DND-41 (cell line): ENCODE measurements around the gene CELSR1.

ENCODE experiments used
- ATAC-seq: fragments of 200-7000 bp; cut with Tn5 transposase; 3 replicates; pipeline ENCODE4 v1.9.1; 2021; ENCODE audit warnings: low read depth; ENCODE audit not compliant: insufficient read depth
- DNase-seq: peaks from one replicate; pipeline ENCODE4 v3.0.0-alpha.2; 2020
- H2AFZ ChIP-seq: 2 replicates; pipeline ENCODE4 v1.6.0; 2012; ENCODE audit warnings: low read depth, low read length
- H3K27ac ChIP-seq: 2 replicates; pipeline ENCODE4 v1.5.1; 2012; ENCODE audit warnings: low read length, inconsistent platforms
- H3K27me3 ChIP-seq: fragments of 200-600 bp; sonication (generic); 2 replicates; pipeline ENCODE4 v1.6.0; 2012; ENCODE audit warnings: low read length, mild to moderate bottlenecking, inconsistent platforms; ENCODE audit not compliant: insufficient read depth, poor library complexity
- H3K36me3 ChIP-seq: 2 replicates; pipeline ENCODE4 v1.5.1; 2012; ENCODE audit warnings: low read length, inconsistent platforms; ENCODE audit not compliant: insufficient read depth
- H3K4me1 ChIP-seq: 2 replicates; pipeline ENCODE4 v1.5.1; 2012; ENCODE audit warnings: mild to moderate bottlenecking, low read length; ENCODE audit not compliant: insufficient read depth
- H3K4me2 ChIP-seq: 2 replicates; pipeline ENCODE4 v1.6.0; 2012; ENCODE audit warnings: mild to moderate bottlenecking, moderate library complexity, low read length, inconsistent platforms; ENCODE audit not compliant: insufficient read depth
- H3K4me3 ChIP-seq, 2 experiments: fragments of 200-600 bp in 1 of 2; shearing (Covaris generic) in 1 of 2; 2 replicates each; pipeline ENCODE4 v1.5.1; 2012 to 2016; ENCODE audit warnings: inconsistent platforms in 2 of 2, low read length in 2 of 2, mild to moderate bottlenecking in 2 of 2, low read depth in 1 of 2, moderate library complexity in 1 of 2
- H3K79me2 ChIP-seq: 2 replicates; pipeline ENCODE4 v1.6.0; 2012; ENCODE audit warnings: low read length, inconsistent platforms; ENCODE audit not compliant: insufficient read depth
- H3K9ac ChIP-seq: 2 replicates; pipeline ENCODE4 v1.6.0; 2012; ENCODE audit warnings: low read depth, mild to moderate bottlenecking, inconsistent platforms, low read length, moderate library complexity
- H3K9me3 ChIP-seq: 2 replicates; pipeline ENCODE4 v1.5.1; 2012; ENCODE audit warnings: low read length, moderate library complexity, mild to moderate bottlenecking, inconsistent platforms; ENCODE audit not compliant: insufficient read depth, severe bottlenecking
- H4K20me1 ChIP-seq: 2 replicates; pipeline ENCODE4 v1.6.0; 2012; ENCODE audit warnings: low read length; ENCODE audit not compliant: insufficient read depth
- EZH2 ChIP-seq: IDR thresholded peaks from 3 replicates; pipeline ENCODE4 v1.6.1; 2012; ENCODE audit warnings: borderline replicate concordance, low read depth, mild to moderate bottlenecking, moderate library complexity, low read length, inconsistent platforms; ENCODE audit not compliant: severe bottlenecking
- TF ChIP-seq, protein P1 (sequence below): IDR thresholded peaks from 2 replicates; pipeline ENCODE4 v1.5.1; 2012; ENCODE audit warnings: borderline replicate concordance, low read length, moderate library complexity, mild to moderate bottlenecking; ENCODE audit not compliant: poor library complexity, severe bottlenecking; ENCODE audit errors: extremely low read depth

CELSR1 gene

DNA sequence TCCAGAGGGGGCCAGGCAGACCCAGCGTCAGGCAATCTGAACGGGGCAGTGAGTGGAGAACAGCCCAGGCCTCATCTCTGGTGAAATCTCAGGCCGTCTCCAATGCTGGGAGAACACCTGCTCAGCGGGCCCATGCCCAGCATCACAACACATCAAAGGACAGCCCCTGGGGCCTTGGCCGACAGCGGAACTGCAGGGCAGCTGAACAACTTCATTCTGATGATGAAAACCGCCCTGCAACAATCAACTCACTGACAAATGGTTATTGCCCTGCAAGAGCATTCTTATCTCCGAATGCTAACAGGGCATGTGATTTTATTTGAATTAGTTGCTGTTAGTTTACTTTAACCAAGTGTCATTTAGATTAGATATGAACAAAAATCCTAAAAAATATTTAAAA lies 14.6 kb downstream of the CELSR1 start:
- no peak for TF ChIP-seq EZH2
- TF ChIP-seq, protein P1, sequence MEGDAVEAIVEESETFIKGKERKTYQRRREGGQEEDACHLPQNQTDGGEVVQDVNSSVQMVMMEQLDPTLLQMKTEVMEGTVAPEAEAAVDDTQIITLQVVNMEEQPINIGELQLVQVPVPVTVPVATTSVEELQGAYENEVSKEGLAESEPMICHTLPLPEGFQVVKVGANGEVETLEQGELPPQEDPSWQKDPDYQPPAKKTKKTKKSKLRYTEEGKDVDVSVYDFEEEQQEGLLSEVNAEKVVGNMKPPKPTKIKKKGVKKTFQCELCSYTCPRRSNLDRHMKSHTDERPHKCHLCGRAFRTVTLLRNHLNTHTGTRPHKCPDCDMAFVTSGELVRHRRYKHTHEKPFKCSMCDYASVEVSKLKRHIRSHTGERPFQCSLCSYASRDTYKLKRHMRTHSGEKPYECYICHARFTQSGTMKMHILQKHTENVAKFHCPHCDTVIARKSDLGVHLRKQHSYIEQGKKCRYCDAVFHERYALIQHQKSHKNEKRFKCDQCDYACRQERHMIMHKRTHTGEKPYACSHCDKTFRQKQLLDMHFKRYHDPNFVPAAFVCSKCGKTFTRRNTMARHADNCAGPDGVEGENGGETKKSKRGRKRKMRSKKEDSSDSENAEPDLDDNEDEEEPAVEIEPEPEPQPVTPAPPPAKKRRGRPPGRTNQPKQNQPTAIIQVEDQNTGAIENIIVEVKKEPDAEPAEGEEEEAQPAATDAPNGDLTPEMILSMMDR = no peak
- ATAC-seq = no peak

DNA sequence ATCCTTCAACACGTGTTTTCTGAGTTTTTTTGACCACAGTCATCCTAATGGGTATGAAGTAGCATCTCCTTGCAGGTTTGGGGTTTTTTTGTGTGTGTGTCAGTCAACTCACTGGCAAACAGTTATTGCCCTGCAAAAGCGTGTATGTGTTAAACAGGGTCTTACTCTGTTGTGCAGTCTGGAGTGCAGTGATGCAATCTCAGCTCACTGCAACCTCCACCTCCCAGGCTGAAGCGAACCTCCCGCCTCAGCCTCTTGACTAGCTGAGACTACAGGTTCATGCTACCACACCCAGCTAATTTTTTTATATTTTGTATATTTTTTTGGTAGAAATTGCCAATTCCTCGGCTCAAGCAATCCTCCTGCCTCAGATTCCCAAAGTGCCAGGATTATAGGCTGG lies 15.4 kb downstream of the CELSR1 start:
- no peaks in the 10 kb centered on the region for H3K27me3 ChIP-seq
- H4K20me1 ChIP-seq = no peaks in the 10 kb centered on the region; the same call in 1 of the 2 replicates
- H3K4me1 ChIP-seq = no peaks in the 10 kb centered on the region
- no peak overlapping the region for H3K9ac ChIP-seq
- no peak overlapping the region for H2AFZ ChIP-seq
- TF ChIP-seq, protein P1 = no peak
- TF ChIP-seq EZH2 = no peak
- H3K27ac ChIP-seq = no peak overlapping the region
- no peaks in the 10 kb centered on the region for H3K79me2 ChIP-seq
- no peaks in the 10 kb centered on the region for H3K9me3 ChIP-seq
- no peak overlapping the region for H3K4me2 ChIP-seq
- no peak for ATAC-seq
- H3K4me3 ChIP-seq = no peak overlapping the region
- DNase-seq = no peak
- no peaks in the 10 kb centered on the region for H3K36me3 ChIP-seq

More for the DNA sequence above, 14.6 kb downstream of the CELSR1 start:
- no peak overlapping the region for H3K4me2 ChIP-seq
- H3K4me1 ChIP-seq = no peaks in the 10 kb centered on the region
- no peaks in the 10 kb centered on the region; the same call in 1 of the 2 replicates for H4K20me1 ChIP-seq
- H3K9me3 ChIP-seq = no peaks in the 10 kb centered on the region
- H3K9ac ChIP-seq = no peak overlapping the region
- H3K27ac ChIP-seq = no peak overlapping the region
- H3K36me3 ChIP-seq = no peaks in the 10 kb centered on the region
- no peak for DNase-seq
- H3K79me2 ChIP-seq = no peaks in the 10 kb centered on the region
- H3K4me3 ChIP-seq = no peak overlapping the region
- H3K27me3 ChIP-seq = no peaks in the 10 kb centered on the region
- H2AFZ ChIP-seq = no peak overlapping the region

DNA sequence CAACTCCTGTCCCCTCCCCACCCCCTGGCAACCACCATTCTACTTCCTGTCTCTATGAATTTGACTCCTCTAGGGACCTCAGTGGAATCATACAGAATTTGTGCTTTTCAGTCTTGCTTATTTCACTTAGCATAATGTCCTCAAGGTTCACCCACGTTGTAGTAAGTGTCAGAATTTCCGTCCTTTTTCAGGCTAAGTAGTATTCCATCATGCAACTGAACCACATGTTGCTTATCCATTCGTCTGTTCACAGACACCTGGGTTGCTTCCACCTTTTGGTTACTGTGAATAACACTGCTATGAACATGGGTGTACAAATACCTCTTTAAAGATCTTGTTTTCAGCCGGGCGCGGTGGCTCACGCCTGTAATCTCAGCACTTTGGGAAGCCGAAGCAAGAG lies 16.5 kb downstream of the CELSR1 start:
- Histone ChIP-seq H2AFZ (no peak overlapping the region), H3K4me3 (no peak overlapping the region), H3K36me3 (no peaks in the 10 kb centered on the region), H3K79me2 (no peaks in the 10 kb centered on the region), H3K4me2 (no peak overlapping the region), H4K20me1 (no peaks in the 10 kb centered on the region), H3K4me1 (no peaks in the 10 kb centered on the region), H3K9ac (no peak overlapping the region), H3K27ac (no peak overlapping the region), H3K27me3 (no peaks in the 10 kb centered on the region), H3K9me3 (no peaks in the 10 kb centered on the region)
- no peak for TF ChIP-seq EZH2
- TF ChIP-seq, protein P1 = no peak
- DNase-seq (peak; percentile 21), ATAC-seq (no peak; the same call in 2 of the 3 replicates)

DNA sequence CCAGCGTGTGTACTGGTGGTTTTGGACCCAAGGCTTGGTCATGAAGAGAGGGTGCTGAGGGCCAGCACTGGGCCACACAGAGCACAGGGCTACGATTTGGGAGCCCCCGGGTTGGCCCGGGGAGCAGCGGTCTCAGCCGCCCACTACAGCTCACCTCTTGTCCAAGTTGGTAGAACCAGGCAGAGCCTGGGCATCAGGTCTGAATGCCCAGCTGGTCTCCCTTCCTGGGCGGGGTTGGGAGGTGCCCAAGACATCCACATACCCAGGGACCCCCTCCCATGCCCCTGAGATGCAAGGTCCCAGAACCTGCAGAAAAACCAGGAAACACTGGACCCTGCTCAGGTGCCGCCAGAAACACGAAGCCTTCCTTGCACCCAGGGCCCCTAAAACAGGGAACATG lies 18.0 kb downstream of the CELSR1 start:
- ATAC-seq (no peak), DNase-seq (no peak)
- Histone ChIP-seq H3K4me3 (no peak overlapping the region), H2AFZ (no peak overlapping the region), H3K4me2 (no peak overlapping the region), H3K4me1 (no peaks in the 10 kb centered on the region), H3K27me3 (no peaks in the 10 kb centered on the region), H3K9me3 (no peaks in the 10 kb centered on the region), H4K20me1 (no peaks in the 10 kb centered on the region), H3K79me2 (no peaks in the 10 kb centered on the region), H3K27ac (no peak overlapping the region), H3K9ac (no peak overlapping the region), H3K36me3 (no peaks in the 10 kb centered on the region)
- TF ChIP-seq, protein P1 = no peak
- no peak for TF ChIP-seq EZH2
